ENCODE results near the gene OR6J1.
"Not testable (repeated sequence)": the region's sequence is repeated elsewhere in the genome, so short reads cannot be mapped to it uniquely, and the experiment has no call there.

The OR6J1 gene

DNA sequence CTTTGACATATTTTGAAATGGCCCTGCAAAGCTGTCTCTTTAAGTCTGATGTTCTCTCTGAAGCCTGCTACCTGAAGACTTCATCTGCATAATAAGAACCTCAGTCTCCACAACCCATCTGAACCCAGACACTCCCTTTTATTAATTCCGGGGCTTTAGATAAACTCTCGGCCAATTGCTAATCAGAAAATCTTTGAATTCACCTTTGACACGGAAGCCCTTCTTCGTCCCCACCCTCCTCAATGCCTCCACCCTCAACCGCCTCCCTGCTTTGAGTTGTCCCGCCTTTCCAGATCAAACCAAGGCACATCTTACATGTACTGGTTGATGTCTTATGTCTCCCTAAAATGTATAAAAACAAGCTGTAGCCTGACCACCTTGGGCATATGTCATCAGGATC lies 17.6 kb downstream of the OR6J1 start:
- H3K9me3 ChIP-seq (ENCODE audit: insufficient read depth, low read length) = no peaks in the 10 kb centered on the region
- no peak overlapping the region for H2AFZ ChIP-seq (ENCODE audit: low read depth, low read length)
- H3K27ac ChIP-seq (ENCODE audit: low read length) = no peak overlapping the region
- TF ChIP-seq, protein P1, sequence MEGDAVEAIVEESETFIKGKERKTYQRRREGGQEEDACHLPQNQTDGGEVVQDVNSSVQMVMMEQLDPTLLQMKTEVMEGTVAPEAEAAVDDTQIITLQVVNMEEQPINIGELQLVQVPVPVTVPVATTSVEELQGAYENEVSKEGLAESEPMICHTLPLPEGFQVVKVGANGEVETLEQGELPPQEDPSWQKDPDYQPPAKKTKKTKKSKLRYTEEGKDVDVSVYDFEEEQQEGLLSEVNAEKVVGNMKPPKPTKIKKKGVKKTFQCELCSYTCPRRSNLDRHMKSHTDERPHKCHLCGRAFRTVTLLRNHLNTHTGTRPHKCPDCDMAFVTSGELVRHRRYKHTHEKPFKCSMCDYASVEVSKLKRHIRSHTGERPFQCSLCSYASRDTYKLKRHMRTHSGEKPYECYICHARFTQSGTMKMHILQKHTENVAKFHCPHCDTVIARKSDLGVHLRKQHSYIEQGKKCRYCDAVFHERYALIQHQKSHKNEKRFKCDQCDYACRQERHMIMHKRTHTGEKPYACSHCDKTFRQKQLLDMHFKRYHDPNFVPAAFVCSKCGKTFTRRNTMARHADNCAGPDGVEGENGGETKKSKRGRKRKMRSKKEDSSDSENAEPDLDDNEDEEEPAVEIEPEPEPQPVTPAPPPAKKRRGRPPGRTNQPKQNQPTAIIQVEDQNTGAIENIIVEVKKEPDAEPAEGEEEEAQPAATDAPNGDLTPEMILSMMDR (IDR thresholded peaks at IDR 0.05; ENCODE audit: low read depth, low read length) = no peak
- no peak for TF ChIP-seq EZH2phosphoT487 (IDR thresholded peaks at IDR 0.05; ENCODE audit: low read depth)
- no peaks in the 10 kb centered on the region for H3K36me3 ChIP-seq (replicated peaks; ENCODE audit: low read depth, low read length)
- no peak overlapping the region for H3K4me2 ChIP-seq (ENCODE audit: low read length)
- H3K27me3 ChIP-seq (ENCODE audit: low read depth, low read length) = peaks cover 21% of the 10 kb centered on the region
- no peak overlapping the region for H3K4me3 ChIP-seq (ENCODE audit: low read length)
- no peak overlapping the region for H3K9ac ChIP-seq (ENCODE audit: low read length)
- H3K4me1 ChIP-seq (ENCODE audit: low read length) = no peaks in the 10 kb centered on the region
- H4K20me1 ChIP-seq (ENCODE audit: insufficient read depth, low read length) = no peaks in the 10 kb centered on the region
- no peaks in the 10 kb centered on the region for H3K79me2 ChIP-seq (ENCODE audit: low read length)

DNA sequence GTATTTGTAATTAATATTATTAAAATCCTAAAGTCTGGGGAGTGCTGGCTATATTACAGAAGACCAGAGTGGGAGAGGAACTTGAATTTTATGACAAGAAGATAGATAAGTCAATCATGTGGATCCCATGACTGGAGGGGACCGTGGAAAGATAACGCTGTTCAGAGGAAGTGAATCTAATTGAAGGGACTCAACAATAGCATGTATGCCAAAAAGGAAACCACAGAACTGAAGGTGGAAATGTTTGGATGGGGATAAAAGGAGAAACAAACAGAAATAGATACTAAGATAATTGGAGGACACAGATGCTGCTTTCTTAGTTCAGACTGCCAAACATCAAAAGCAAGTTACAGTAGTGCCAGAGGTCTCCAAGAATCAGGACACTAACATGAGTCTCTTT lies 21.1 kb downstream of the OR6J1 start:
- Histone ChIP-seq H3K36me3 (replicated peaks; ENCODE audit: low read depth, low read length) (no peaks in the 10 kb centered on the region), H2AFZ (ENCODE audit: low read depth, low read length) (no peak overlapping the region), H3K4me1 (ENCODE audit: low read length) (no peaks in the 10 kb centered on the region), H3K79me2 (ENCODE audit: low read length) (no peaks in the 10 kb centered on the region), H3K4me3 (ENCODE audit: low read length) (no peak overlapping the region), H3K9ac (ENCODE audit: low read length) (no peak overlapping the region), H3K27ac (ENCODE audit: low read length) (no peak overlapping the region), H3K9me3 (ENCODE audit: insufficient read depth, low read length) (no peaks in the 10 kb centered on the region), H3K27me3 (ENCODE audit: low read depth, low read length) (peaks cover 4% of the 10 kb centered on the region), H4K20me1 (ENCODE audit: insufficient read depth, low read length) (no peaks in the 10 kb centered on the region), H3K4me2 (ENCODE audit: low read length) (no peak overlapping the region)
- no peak for TF ChIP-seq EZH2phosphoT487 (IDR thresholded peaks at IDR 0.05; ENCODE audit: low read depth)
- TF ChIP-seq, protein P1 (IDR thresholded peaks at IDR 0.05; ENCODE audit: low read depth, low read length) = no peak

DNA sequence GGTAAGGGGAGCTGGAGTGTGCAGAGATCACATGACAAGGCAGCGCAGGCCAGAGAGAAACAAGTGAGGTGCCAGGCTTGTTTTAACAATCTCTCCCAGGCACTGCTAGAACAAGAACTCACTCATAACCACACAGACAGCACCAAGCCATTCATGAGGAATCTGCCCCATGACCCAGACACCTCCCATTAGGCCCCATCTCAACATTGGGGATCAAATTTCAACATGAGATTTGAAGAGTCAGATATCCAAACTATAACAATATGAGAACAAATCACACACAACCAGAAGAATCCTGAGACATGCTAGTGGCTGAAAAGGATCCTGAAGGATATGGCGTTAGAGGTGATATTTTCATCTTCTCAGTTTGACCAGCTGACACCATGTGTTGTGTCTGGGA lies 21.9 kb downstream of the OR6J1 start:
- H3K36me3 ChIP-seq (replicated peaks; ENCODE audit: low read depth, low read length) = no peaks in the 10 kb centered on the region
- H2AFZ ChIP-seq (ENCODE audit: low read depth, low read length) = no peak overlapping the region
- no peaks in the 10 kb centered on the region for H3K27me3 ChIP-seq (ENCODE audit: low read depth, low read length)
- no peak overlapping the region for H3K4me3 ChIP-seq (ENCODE audit: low read length)
- no peaks in the 10 kb centered on the region for H4K20me1 ChIP-seq (ENCODE audit: insufficient read depth, low read length)
- no peaks in the 10 kb centered on the region for H3K79me2 ChIP-seq (ENCODE audit: low read length)
- no peak overlapping the region for H3K9ac ChIP-seq (ENCODE audit: low read length)
- H3K4me2 ChIP-seq (ENCODE audit: low read length) = no peak overlapping the region
- no peaks in the 10 kb centered on the region for H3K4me1 ChIP-seq (ENCODE audit: low read length)
- TF ChIP-seq EZH2phosphoT487 (IDR thresholded peaks at IDR 0.05; ENCODE audit: low read depth) = no peak
- TF ChIP-seq, protein P1 (IDR thresholded peaks at IDR 0.05; ENCODE audit: low read depth, low read length) = no peak
- no peaks in the 10 kb centered on the region for H3K9me3 ChIP-seq (ENCODE audit: insufficient read depth, low read length)
- no peak overlapping the region for H3K27ac ChIP-seq (ENCODE audit: low read length)

DNA sequence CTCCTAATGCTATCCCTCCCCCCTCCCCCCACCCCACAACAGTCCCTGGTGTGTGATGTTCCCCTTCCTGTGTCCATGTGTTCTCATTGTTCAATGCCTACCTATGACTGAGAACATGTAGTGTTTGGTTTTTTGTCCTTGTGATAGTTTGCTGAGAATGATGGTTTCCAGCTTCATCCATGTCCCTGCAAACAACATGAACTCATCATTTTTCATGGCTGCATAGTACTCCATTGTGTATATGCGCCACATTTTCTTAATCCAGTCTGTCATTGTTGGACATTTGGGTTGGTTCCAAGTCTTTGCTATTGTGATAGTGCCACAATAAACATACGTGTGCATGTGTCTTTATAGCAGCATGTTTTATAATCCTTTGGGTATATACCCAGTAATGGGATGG lies 28.4 kb downstream of the OR6J1 start:
- not testable (repeated sequence) for H3K27ac ChIP-seq (ENCODE audit: low read length)

More for the DNA sequence above, 28.4 kb downstream of the OR6J1 start:
- not testable (repeated sequence) for H3K9ac ChIP-seq (ENCODE audit: low read length); H4K20me1 ChIP-seq (ENCODE audit: insufficient read depth, low read length); H3K36me3 ChIP-seq (replicated peaks; ENCODE audit: low read depth, low read length); H3K4me3 ChIP-seq (ENCODE audit: low read length); H2AFZ ChIP-seq (ENCODE audit: low read depth, low read length); H3K79me2 ChIP-seq (ENCODE audit: low read length); H3K27me3 ChIP-seq (ENCODE audit: low read depth, low read length); H3K4me1 ChIP-seq (ENCODE audit: low read length); H3K9me3 ChIP-seq (ENCODE audit: insufficient read depth, low read length); H3K4me2 ChIP-seq (ENCODE audit: low read length)

Data from OCI-LY3 (cell line).